Spinal cord (tissue), 10 donors: ENCODE results near the gene OFD1. TPM values are rescaled to one million over a fixed set of nuclear protein-coding genes. Genes with fewer than 3 reads are reported as not detected.

Experiments
- DNase-seq, 6 donors: peaks; one replicate each; pipeline versions ENCODE4 v3.0.0 to v3.0.0-alpha.2; 2013 to 2015; ENCODE audit warnings: low spot score in 6 of 6, low read depth in 4 of 6
- H3K27ac ChIP-seq: one replicate; pipeline ENCODE4 v1.5.1; 2013; ENCODE audit warnings: low read depth, low read length, control low read depth
- H3K27me3 ChIP-seq: one replicate; pipeline ENCODE4 v1.6.1; 2013; ENCODE audit warnings: low read length; ENCODE audit not compliant: control insufficient read depth, insufficient read depth
- H3K36me3 ChIP-seq: one replicate; pipeline ENCODE4 v1.6.1; 2013; ENCODE audit warnings: low read length; ENCODE audit not compliant: control insufficient read depth, insufficient read depth
- H3K4me1 ChIP-seq: one replicate; pipeline ENCODE4 v1.6.1; 2013; ENCODE audit warnings: low read length; ENCODE audit not compliant: control insufficient read depth, insufficient read depth
- H3K4me3 ChIP-seq: one replicate; pipeline ENCODE4 v1.5.1; 2013; ENCODE audit warnings: low read depth, low read length, control low read depth
- H3K9me3 ChIP-seq: one replicate; pipeline ENCODE4 v1.6.1; 2013; ENCODE audit warnings: low read length; ENCODE audit not compliant: control insufficient read depth, insufficient read depth
- WGBS: methylation state at CpG from one replicate; pipeline ENCODE4 v1.1.5; 2013; ENCODE audit warnings: missing lambda C conversion rate; ENCODE audit not compliant: insufficient coverage; 5-methylcytosine and 5-hydroxymethylcytosine counted together
- polyA plus RNA-seq, 2 donors: library from polyadenylated mRNA; unstranded; fragments of 120-200 nt; gene quantifications; one replicate each; pipeline ENCODE4 v1.2.1, GENCODE V29; 2013; ENCODE audit not compliant: insufficient read length in 2 of 2
- total RNA-seq, 2 donors: library from RNA; depleted of rRNA in 1 of 2; stranded (reverse); fragments of 120-200 nt in 1 of 2; fragments of >200 nt in 1 of 2; gene quantifications; one replicate each; pipeline versions ENCODE4 v1.2.3 to v1.2.4, GENCODE V29; 2013 to 2014
- donor health status: healthy.

Gene OFD1
- total and polyA plus RNA-seq, 4 donors = 20.3 to 30.6 (median 29.3) TPM

DNA sequence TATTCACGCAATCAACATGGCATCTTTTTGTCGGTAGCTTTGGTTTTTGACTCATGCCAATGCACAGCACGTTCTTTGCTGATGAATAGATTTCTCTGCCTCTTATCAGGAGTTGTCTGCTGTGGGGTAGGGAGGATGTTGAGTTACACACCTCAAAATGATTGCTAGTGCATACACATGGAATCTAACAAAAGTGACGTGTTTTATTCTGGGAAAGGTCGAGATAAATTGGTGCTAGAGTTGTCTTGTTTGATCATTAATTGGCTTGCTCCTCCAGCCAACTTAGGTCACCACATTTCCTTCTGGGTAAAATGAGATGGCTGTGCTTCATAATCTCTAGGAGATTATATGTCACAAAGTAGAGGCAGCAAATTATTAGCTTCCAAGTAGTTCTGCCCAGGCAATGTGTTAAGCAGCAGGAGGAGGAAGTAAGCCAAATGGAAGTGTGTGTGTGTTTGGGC is 41.7 kb upstream of the OFD1 start:
- Histone ChIP-seq H3K27me3 (peaks cover 55% of the 10 kb centered on the region), H3K4me3 (no peak overlapping the region), H3K27ac (no peak overlapping the region), H3K9me3 (no peaks in the 10 kb centered on the region), H3K4me1 (peaks cover 13% of the 10 kb centered on the region), H3K36me3 (no peaks in the 10 kb centered on the region)
- DNase-seq = no peak
- 83% methylated on average over 2 of the region's 5 CpGs for WGBS

DNA sequence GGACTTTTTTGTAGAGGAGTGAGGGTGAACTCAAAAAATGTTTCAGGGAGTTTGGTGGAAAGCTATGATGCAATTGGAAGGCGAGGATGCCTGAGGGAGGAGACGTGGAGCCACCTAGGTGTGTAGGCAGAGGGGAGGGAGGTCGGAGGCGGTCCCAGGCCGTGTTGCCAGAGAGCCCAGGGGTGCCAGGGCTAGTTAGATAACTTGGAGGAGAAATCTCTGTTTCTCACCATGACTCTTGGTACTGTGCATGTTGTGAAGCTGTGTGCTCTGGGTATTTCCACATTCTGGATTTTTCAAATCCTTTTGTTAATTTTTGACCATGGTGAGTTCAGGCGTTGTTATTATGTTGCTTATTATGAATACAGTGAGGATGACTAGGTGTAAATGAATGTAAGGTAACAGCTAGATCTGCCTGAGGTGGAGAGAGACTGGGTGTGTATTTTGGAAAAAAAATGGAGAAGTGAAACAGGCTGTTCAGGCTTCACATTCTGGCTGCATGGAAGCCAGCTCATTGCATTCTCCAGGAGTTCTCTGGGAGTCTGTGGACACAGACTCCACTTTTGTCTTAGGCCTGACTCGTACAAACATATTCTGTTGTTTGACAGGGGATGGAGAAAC is 41.1 kb upstream of the OFD1 start:
- WGBS = 52% methylated on average over 6 of the region's 7 CpGs
- no peak overlapping the region for H3K4me3 ChIP-seq
- H3K27me3 ChIP-seq = peaks cover 54% of the 10 kb centered on the region
- peak in 1 of 6 donors; percentile 6 for DNase-seq
- no peaks in the 10 kb centered on the region for H3K36me3 ChIP-seq
- peak overlapping the region; percentile 26 for H3K27ac ChIP-seq
- H3K9me3 ChIP-seq = no peaks in the 10 kb centered on the region
- H3K4me1 ChIP-seq = peaks cover 13% of the 10 kb centered on the region

DNA sequence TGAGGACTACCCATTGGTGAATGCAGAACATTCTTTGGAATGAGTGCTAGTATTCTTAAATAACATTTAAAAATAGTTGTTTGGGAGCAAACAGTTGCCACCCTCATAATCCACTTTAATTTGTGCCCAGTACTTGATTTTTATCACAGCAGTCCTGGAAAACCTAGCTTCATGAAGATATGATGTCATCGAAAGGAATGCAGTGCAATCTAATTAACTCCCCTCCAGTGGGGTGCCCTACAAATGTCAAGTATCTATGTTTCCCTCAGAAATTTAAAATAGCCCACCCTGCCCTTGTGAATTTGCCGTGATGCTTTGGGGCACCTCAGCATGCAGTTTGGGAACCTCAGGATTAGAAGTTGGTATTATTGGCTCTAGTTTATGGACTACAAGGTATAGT is 40.2 kb upstream of the OFD1 start:
- no peak for DNase-seq
- no peak overlapping the region for H3K4me3 ChIP-seq
- H3K27me3 ChIP-seq = peaks cover 51% of the 10 kb centered on the region
- WGBS = no CpG with 5 or more reads among the region's 2 CpGs
- H3K27ac ChIP-seq = no peak overlapping the region
- H3K4me1 ChIP-seq = peaks cover 11% of the 10 kb centered on the region
- no peaks in the 10 kb centered on the region for H3K36me3 ChIP-seq
- H3K9me3 ChIP-seq = no peaks in the 10 kb centered on the region

DNA sequence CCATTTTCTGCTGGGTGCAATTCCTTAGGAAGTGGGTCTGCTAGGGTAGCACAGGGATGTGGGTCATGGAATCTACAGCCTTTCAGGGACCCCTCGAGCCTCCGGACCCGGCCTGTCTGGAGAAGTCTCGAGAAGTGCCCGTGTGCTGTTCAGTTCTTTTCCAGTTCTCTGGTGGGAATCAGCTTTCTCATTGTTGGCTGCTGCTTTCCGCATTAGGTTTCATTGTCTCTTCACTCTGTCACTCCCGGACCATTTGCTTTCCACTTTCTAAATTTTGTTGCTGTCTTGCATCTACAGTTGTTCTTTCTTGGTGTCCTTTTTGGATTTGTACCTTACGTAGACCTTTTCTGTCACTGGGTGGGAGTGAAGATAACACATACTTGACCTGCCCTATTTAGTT is 39.6 kb upstream of the OFD1 start:
- H3K4me1 ChIP-seq = peaks cover 10% of the 10 kb centered on the region
- no peak for DNase-seq
- WGBS = 64% methylated on average over 6 of the region's 8 CpGs
- H3K4me3 ChIP-seq = no peak overlapping the region
- H3K9me3 ChIP-seq = no peaks in the 10 kb centered on the region
- peaks cover 50% of the 10 kb centered on the region for H3K27me3 ChIP-seq
- H3K27ac ChIP-seq = no peak overlapping the region
- no peaks in the 10 kb centered on the region for H3K36me3 ChIP-seq

DNA sequence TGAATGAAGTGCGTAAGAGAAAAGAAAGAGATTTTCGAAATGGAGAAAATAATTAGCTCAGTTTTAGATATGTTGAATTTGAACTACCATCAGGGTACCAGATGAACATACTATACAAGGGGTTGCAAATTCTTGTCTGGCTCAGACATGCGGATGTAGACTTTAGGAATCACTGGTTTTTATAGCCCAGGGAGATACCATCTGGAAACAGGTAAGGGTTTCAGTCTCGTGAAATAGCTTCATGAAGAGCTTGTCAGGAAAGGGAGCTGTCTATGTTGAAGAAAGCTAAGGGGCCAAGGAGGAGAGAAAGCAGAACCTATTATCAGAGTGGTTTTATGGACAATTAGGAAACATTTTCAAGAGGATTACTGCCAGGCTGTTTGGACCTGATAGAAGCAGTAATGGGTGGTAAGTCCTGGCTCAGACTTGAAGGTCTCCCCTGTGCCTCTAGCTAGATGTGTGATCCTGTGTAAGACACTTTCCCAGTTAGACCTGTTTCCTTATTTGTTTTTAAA is 38.9 kb upstream of the OFD1 start:
- H3K27ac ChIP-seq = no peak overlapping the region
- DNase-seq = no peak
- H3K4me3 ChIP-seq = no peak overlapping the region
- WGBS = 90% methylated on average over 2 of the region's 4 CpGs
- peaks cover 10% of the 10 kb centered on the region for H3K4me1 ChIP-seq
- no peaks in the 10 kb centered on the region for H3K36me3 ChIP-seq
- peaks cover 50% of the 10 kb centered on the region for H3K27me3 ChIP-seq
- H3K9me3 ChIP-seq = no peaks in the 10 kb centered on the region

DNA sequence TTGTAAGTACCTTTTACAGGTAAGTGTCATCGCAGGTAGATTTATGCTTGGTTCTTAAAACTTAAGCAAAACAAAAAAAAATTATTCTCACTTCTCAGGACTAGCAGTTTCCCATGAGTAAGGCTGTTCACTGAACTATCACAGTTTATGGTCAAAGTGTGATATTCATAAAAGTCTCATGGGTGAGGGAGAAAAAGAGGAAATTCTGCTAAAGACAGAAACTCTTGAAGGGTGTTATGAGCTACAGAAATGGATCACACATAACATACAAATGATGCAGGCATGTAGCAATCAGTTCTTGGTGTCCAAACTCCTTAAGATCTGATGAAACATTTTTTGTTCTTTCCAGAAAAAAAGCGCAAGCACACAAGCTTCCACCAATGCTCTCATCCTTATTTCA is 37.1 kb upstream of the OFD1 start:
- no peak for DNase-seq
- Histone ChIP-seq H3K9me3 (no peaks in the 10 kb centered on the region), H3K27ac (no peak overlapping the region), H3K4me1 (peaks cover 10% of the 10 kb centered on the region), H3K36me3 (no peaks in the 10 kb centered on the region), H3K27me3 (peaks cover 53% of the 10 kb centered on the region), H3K4me3 (no peak overlapping the region)
- no CpG with 5 or more reads among the region's 2 CpGs for WGBS

DNA sequence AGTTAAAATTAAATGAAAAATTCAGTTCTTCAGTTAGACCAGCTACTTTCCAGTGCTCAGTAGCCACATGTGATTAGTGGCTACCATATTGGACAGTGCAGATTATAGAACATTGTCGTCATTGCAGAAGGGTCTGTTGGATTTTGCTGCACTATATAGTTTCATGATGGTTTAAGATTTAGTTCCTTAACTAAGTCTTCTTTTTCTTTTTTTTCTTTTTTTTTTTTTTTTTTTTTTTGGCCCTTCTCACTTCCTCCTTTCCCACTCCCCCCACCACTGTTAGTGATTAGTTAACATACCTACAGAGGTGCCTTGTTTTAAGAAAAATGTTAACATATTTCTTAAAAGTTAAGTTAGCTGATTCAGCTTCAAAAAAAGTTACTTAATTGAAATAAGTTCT is 36.6 kb upstream of the OFD1 start:
- peaks cover 10% of the 10 kb centered on the region for H3K4me1 ChIP-seq
- no CpG with 5 or more reads among the region's 1 CpG for WGBS

DNA sequence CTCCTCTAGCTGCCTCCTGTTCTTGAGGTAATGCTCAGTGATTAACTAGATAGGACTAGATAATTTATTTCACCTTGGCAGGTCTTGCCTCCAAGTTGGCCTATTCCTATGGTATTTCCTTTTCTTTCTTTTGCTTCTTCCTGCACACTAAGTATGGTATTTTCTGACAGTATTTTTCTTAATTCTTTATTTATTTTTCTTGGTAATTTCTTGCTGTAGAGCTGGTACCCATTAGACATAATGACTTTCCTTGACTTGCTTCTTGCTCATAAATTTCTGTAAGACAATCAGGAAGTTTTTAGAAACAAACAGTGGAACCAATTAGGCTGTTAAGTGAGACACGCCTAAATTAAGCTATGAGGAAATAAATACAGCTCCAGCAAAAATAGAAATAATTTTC is 36.1 kb upstream of the OFD1 start:
- DNase-seq = no peak
- H3K4me3 ChIP-seq = no peak overlapping the region
- no CpG with 5 or more reads among the region's 1 CpG for WGBS
- peaks cover 7% of the 10 kb centered on the region for H3K4me1 ChIP-seq
- no peaks in the 10 kb centered on the region for H3K9me3 ChIP-seq
- no peak overlapping the region for H3K27ac ChIP-seq
- no peaks in the 10 kb centered on the region for H3K36me3 ChIP-seq
- H3K27me3 ChIP-seq = peaks cover 50% of the 10 kb centered on the region

More for the DNA sequence above, 36.6 kb upstream of the OFD1 start:
- H3K9me3 ChIP-seq = no peaks in the 10 kb centered on the region
- DNase-seq = no peak
- H3K36me3 ChIP-seq = no peaks in the 10 kb centered on the region
- no peak overlapping the region for H3K27ac ChIP-seq
- peaks cover 49% of the 10 kb centered on the region for H3K27me3 ChIP-seq
- no peak overlapping the region for H3K4me3 ChIP-seq

DNA sequence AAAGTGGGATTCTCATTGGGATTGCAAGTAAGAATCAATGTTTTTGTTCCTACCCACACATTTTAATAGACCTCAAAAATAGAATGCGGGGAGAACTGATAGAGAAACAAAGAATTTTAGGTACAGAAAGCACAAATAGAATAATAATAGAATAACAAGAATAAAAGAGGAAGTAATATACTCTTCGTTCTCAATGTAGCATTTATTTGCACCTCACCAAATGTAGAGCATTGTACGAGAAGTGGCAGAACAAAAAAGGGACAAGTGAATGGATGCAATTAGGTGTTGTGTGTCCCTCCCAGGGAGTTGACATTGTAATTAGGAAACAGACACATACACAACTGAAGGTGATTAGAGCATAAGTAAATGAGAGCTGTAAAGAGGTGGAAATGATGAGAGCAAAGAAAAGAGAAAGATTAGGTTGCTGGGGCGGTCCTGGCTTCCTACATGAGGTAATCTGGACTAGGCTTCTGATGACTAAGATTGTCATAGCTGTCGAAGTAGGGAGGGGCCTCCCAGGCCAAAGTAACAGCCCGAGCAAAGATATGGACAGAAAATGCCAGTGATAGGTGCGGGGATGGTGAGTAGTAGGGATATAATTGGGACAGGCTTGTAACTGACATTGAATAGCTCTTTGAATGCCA is 35.2 kb upstream of the OFD1 start:
- peaks cover 47% of the 10 kb centered on the region for H3K27me3 ChIP-seq
- H3K4me3 ChIP-seq = no peak overlapping the region
- H3K4me1 ChIP-seq = peaks cover 7% of the 10 kb centered on the region
- 73% methylated on average over 4 of the region's 7 CpGs for WGBS
- H3K27ac ChIP-seq = no peak overlapping the region
- DNase-seq = no peak
- H3K9me3 ChIP-seq = no peaks in the 10 kb centered on the region
- no peaks in the 10 kb centered on the region for H3K36me3 ChIP-seq

DNA sequence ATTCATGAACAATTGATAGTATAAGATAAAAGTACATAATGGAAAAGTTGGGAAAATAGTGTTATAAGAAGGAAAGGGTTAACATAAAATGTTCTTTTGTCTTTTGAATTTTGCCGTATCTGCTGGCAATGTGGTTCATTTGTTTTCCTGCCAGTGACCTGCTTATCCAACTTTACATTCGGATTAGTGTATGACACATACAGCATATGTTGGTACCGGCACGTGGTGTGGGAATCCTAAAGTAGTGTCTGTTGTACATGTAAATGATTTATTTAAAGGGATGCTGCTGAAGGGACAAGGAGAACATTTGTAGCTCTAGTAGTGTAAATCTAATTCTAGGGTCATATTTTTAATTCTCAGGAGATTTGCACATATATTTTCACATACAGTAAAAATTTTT is 34.2 kb upstream of the OFD1 start:
- 0% methylated on average over 1 of the region's 4 CpGs for WGBS
- peaks cover 40% of the 10 kb centered on the region for H3K27me3 ChIP-seq
- no peak overlapping the region for H3K27ac ChIP-seq
- no peaks in the 10 kb centered on the region for H3K36me3 ChIP-seq
- no peaks in the 10 kb centered on the region for H3K4me1 ChIP-seq
- H3K4me3 ChIP-seq = no peak overlapping the region
- H3K9me3 ChIP-seq = no peaks in the 10 kb centered on the region
- no peak for DNase-seq
